ENCODE data around the gene SYP.

DNA sequence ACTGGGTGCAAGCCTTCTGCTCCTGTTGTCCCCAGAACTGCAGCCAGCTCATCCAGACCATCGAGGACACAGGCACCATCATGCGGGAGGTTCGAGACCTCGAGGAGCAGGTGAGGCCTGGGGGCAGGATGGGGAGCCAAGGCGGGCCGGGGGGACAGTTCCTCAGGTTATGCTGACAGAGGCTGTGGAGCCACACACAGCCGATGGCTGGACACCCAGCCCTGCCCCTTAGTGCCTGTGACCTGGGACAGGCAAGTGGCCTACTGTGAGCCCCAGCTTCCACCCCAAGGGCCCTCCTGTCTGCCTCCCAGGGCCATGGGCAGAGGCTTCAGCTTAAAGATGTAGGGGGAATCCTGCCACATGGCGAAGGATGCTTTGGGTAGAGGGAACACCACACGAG, 49.6 kb upstream of the SYP start:
- TF ChIP-seq, protein P1, sequence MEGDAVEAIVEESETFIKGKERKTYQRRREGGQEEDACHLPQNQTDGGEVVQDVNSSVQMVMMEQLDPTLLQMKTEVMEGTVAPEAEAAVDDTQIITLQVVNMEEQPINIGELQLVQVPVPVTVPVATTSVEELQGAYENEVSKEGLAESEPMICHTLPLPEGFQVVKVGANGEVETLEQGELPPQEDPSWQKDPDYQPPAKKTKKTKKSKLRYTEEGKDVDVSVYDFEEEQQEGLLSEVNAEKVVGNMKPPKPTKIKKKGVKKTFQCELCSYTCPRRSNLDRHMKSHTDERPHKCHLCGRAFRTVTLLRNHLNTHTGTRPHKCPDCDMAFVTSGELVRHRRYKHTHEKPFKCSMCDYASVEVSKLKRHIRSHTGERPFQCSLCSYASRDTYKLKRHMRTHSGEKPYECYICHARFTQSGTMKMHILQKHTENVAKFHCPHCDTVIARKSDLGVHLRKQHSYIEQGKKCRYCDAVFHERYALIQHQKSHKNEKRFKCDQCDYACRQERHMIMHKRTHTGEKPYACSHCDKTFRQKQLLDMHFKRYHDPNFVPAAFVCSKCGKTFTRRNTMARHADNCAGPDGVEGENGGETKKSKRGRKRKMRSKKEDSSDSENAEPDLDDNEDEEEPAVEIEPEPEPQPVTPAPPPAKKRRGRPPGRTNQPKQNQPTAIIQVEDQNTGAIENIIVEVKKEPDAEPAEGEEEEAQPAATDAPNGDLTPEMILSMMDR (IDR thresholded peaks at IDR 0.05), result no peak
- TF ChIP-seq POLR2A (IDR thresholded peaks at IDR 0.05), result no peak
